Calu3 (cell line): Measurements from ENCODE around the gene SGTA. TPM values are rescaled to one million over a fixed set of nuclear protein-coding genes. Genes with fewer than 3 reads are reported as not detected.

Experiments
- BruUV-seq: library from RNA; stranded (reverse); fragments of 400-500 nt; replicated peaks from 2 replicates; lab custom pipeline; 2021; lab: Mats Ljungman, UMichigan
- CTCF ChIA-PET: fragments of 300-600 bp; sonication (Branson Sonifier 250); formaldehyde crosslinking; loops from one replicate; lab custom pipeline; 2022; ENCODE audit warnings: antibody characterized with exemption; lab: Charles Lee
- DNase-seq: peaks from one replicate; pipeline ENCODE4 v3.0.0; 2022
- H3K27ac Mint-ChIP-seq: one replicate; pipeline ENCODE4 v1.8.0; 2022; ENCODE audit warnings: mixed read lengths; ENCODE audit not compliant: unreplicated experiment
- H3K27me3 Mint-ChIP-seq: one replicate; pipeline ENCODE4 v1.8.0; 2022; ENCODE audit warnings: mixed read lengths; ENCODE audit not compliant: unreplicated experiment
- H3K36me3 Mint-ChIP-seq: one replicate; pipeline ENCODE4 v1.8.0; 2022; ENCODE audit warnings: mild to moderate bottlenecking, moderate library complexity, mixed read lengths; ENCODE audit not compliant: insufficient read depth, unreplicated experiment
- H3K4me1 Mint-ChIP-seq: one replicate; pipeline ENCODE4 v1.8.0; 2022; ENCODE audit warnings: mild to moderate bottlenecking, low read depth, mixed read lengths; ENCODE audit not compliant: unreplicated experiment
- H3K4me3 Mint-ChIP-seq: one replicate; pipeline ENCODE4 v1.8.0; 2022; ENCODE audit warnings: mild to moderate bottlenecking, low read depth, moderate library complexity, mixed read lengths; ENCODE audit not compliant: unreplicated experiment
- H3K9me3 Mint-ChIP-seq: one replicate; pipeline ENCODE4 v1.8.0; 2022; ENCODE audit warnings: low read depth, mixed read lengths; ENCODE audit not compliant: unreplicated experiment
- intact Hi-C: fragments of 100-400 bp; cut with micrococcal nuclease; formaldehyde crosslinking; loops from one replicate; pipeline ENCODE4 v1.10.0; 2022; ENCODE audit not compliant: unreplicated experiment
- total RNA-seq: library from RNA; stranded (reverse); gene quantifications from 2 replicates; pipeline ENCODE4 v1.2.3, GENCODE V29; 2022
- TF ChIP-seq, protein P1 (sequence below): fragments of 200-600 bp; IDR thresholded peaks from one replicate; pipeline ENCODE4 v1.8.0; 2022; ENCODE audit warnings: antibody characterized with exemption; ENCODE audit not compliant: unreplicated experiment

The SGTA gene
- total RNA-seq, 1 experiment from 2014 or later, result 44.7 TPM

- BruUV-seq, result no TSS peak
- Mint-ChIP-seq H3K9me3 (no peaks in the 10 kb centered on the region), H3K27me3 (peaks cover 68% of the 10 kb centered on the region), H3K27ac (no peak overlapping the region), H3K4me1 (no peaks in the 10 kb centered on the region), H3K36me3 (no peaks in the 10 kb centered on the region), H3K4me3 (peak overlapping the region; percentile 24)
- CTCF ChIA-PET, result interaction anchor here (0.6 kb wide), 1 partner anchor 631 kb away, joined by 4 read pairs; no protein-coding TSS in a partner anchor
- TF ChIP-seq, protein P1, sequence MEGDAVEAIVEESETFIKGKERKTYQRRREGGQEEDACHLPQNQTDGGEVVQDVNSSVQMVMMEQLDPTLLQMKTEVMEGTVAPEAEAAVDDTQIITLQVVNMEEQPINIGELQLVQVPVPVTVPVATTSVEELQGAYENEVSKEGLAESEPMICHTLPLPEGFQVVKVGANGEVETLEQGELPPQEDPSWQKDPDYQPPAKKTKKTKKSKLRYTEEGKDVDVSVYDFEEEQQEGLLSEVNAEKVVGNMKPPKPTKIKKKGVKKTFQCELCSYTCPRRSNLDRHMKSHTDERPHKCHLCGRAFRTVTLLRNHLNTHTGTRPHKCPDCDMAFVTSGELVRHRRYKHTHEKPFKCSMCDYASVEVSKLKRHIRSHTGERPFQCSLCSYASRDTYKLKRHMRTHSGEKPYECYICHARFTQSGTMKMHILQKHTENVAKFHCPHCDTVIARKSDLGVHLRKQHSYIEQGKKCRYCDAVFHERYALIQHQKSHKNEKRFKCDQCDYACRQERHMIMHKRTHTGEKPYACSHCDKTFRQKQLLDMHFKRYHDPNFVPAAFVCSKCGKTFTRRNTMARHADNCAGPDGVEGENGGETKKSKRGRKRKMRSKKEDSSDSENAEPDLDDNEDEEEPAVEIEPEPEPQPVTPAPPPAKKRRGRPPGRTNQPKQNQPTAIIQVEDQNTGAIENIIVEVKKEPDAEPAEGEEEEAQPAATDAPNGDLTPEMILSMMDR, result no peak
- intact Hi-C loops, result no loop called here
- DNase-seq, result no peak
Observed at GRCh38 chr19:2723345-2723715, 59.7 kb downstream of the SGTA start.

DNA sequence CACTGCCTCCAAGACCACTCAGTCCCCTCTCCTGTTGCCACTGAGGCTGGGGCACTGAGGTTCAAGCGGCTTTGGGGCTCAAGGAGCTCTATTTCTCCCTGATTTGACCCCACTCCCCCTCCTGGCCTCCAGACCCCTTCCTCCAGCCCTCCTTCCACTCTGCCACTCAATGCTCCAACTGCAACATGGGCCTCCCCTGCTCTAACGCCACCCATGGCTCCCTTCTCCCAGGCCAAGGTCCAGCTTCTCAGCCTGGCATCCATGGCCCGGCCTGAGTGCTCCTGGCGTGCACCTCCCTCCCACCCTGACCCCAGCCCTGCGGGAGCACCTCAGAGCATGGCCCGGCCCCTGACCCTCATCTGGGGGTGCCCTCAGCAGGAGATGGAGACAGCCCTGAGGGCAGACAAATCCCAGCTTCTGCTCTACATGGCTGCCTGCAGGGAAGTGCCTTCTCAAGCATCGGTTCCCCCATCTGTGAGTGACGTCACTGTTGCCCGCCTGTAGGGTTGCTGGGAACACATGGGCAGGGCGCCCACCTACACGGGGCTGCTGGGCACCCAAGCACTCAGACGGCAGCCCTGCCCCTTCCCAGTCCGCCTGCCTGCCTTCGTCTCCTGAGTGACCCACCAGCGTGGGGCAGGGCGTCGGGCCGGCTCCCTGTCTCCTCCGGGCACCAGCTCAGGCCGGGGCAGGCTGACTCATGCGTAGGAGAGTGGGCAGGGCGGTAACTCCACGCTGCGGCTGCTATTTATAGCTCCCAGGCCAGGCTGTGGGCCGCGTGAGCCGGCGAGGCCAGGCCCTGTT, 60.3 kb downstream of the SGTA start:
- Mint-ChIP-seq H3K4me1 (no peaks in the 10 kb centered on the region), H3K27ac (peak overlapping the region; percentile 44), H3K36me3 (no peaks in the 10 kb centered on the region), H3K4me3 (peak overlapping the region; percentile 24), H3K9me3 (no peaks in the 10 kb centered on the region), H3K27me3 (peaks cover 65% of the 10 kb centered on the region)
- CTCF ChIA-PET, result interaction anchor here (0.6 kb wide), 1 partner anchor 631 kb away, joined by 4 read pairs; no protein-coding TSS in a partner anchor
- intact Hi-C loops, result no loop called here
- DNase-seq, result peak; percentile 24
- TF ChIP-seq, protein P1, result no peak
- BruUV-seq, result no TSS peak

GRCh38 chr19:2721570-2722540, 61.2 kb downstream of the SGTA start:
- TF ChIP-seq, protein P1, result no peak
- no peak for DNase-seq
- intact Hi-C loops, result no loop called here
- H3K27ac Mint-ChIP-seq, result peak overlapping the region; percentile 44
- peak overlapping the region; percentile 24 for H3K4me3 Mint-ChIP-seq
- peaks cover 57% of the 10 kb centered on the region for H3K27me3 Mint-ChIP-seq
- H3K9me3 Mint-ChIP-seq, result no peaks in the 10 kb centered on the region
- BruUV-seq, result no TSS peak
- CTCF ChIA-PET, result no interaction called here
- no peaks in the 10 kb centered on the region for H3K4me1 Mint-ChIP-seq
- H3K36me3 Mint-ChIP-seq, result no peaks in the 10 kb centered on the region

- intact Hi-C loops, result no loop called here
- H3K27ac Mint-ChIP-seq, result no peak within 1 kb of the TSS
- H3K4me3 Mint-ChIP-seq, result peak within 1 kb of the TSS; percentile 12
- no peaks in the 10 kb centered on the region for H3K4me1 Mint-ChIP-seq
- TF ChIP-seq, protein P1, result no peak
- no peak for DNase-seq
- no peaks in the 10 kb centered on the region for H3K36me3 Mint-ChIP-seq
- CTCF ChIA-PET, result no interaction called here
- BruUV-seq, result no TSS peak
- peaks cover 53% of the 10 kb centered on the region for H3K27me3 Mint-ChIP-seq
- no peaks in the 10 kb centered on the region for H3K9me3 Mint-ChIP-seq
Observed at GRCh38 chr19:2720777-2721569, 62.1 kb downstream of the SGTA start, which contains the start of gene DIRAS1. Gene DIRAS1 (minus strand): TSS chr19:2721372. CDS start chr19:2717806, 3,566 bp downstream.
